ENCODE results near the gene MRPL20. TPM values are rescaled to one million over a fixed set of nuclear protein-coding genes. Genes with fewer than 3 reads are reported as not detected.

MRPL20 gene
- total and polyA plus RNA-seq, 9 of the 15 experiments (the other 6 are each of a cell fraction or from before 2014, with no cell fraction given), result 180 to 671 (median 229) TPM

DNA sequence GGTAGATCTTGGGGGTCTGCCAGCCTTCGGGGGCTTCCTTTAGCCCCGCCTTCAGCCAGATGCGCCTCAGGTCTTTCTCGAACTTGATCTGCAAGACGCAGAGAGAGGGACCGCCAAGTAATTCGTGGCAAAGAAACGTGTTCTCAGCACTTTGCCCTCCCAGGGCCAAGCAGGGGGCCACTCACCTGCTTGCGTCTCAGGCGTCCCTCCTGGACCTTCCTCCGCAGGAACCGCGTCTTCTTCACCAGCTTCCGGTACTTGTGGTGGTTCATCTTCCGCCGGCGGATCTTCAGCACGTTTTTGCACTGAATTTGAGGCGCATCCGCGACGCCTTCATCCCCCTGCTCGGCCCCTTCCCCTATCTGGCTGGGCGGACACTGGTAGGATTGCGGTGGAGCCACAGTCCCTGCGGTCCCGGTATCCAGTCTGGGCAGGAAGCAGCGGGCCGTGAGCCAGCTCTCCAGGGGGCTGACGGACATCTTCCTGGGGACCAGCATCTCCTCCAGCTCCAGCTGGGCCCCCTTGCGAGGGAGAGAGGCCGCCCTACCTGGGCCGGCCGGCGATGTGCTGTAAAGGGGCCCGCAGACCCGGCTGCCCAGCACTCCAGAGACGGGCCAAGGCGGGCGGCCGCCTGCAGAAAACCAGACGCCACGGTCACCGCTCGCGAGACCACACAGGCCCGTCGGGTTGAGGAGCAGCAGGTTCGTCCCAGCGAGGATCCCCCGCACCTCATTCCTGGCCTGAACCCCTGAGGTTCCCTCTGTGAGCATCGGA is 33.1 kb downstream of the MRPL20 start (continued):
- TF ChIP-seq, protein P1, sequence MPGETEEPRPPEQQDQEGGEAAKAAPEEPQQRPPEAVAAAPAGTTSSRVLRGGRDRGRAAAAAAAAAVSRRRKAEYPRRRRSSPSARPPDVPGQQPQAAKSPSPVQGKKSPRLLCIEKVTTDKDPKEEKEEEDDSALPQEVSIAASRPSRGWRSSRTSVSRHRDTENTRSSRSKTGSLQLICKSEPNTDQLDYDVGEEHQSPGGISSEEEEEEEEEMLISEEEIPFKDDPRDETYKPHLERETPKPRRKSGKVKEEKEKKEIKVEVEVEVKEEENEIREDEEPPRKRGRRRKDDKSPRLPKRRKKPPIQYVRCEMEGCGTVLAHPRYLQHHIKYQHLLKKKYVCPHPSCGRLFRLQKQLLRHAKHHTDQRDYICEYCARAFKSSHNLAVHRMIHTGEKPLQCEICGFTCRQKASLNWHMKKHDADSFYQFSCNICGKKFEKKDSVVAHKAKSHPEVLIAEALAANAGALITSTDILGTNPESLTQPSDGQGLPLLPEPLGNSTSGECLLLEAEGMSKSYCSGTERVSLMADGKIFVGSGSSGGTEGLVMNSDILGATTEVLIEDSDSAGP (CRISPR knock-in tag; IDR thresholded peaks at IDR 0.05), result no peak
- TF ChIP-seq POLR3A (IDR thresholded peaks at IDR 0.05; ENCODE audit: borderline replicate concordance, extremely low read depth, insufficient read depth, insufficient read length) (no peak), SREBF1 (IDR thresholded peaks at IDR 0.05; ENCODE audit: borderline replicate concordance, low read depth, low read length) (no peak), ZNF280A (IDR thresholded peaks at IDR 0.05; ENCODE audit: low read depth, partially characterized antibody) (no peak), TFAP4 (CRISPR knock-in tag; IDR thresholded peaks at IDR 0.05; ENCODE audit: borderline replicate concordance) (peak; percentile 30; the same call in 1 of the 2 replicates), MTF1 (CRISPR knock-in tag; IDR thresholded peaks at IDR 0.05; ENCODE audit: borderline replicate concordance) (no peak), ARNT (IDR thresholded peaks at IDR 0.05) (no peak), UBTF (IDR thresholded peaks at IDR 0.05; ENCODE audit: borderline replicate concordance in 1 of 2, low read depth in 2 of 2, low read length in 2 of 2) (no peak), KDM1A (IDR thresholded peaks at IDR 0.05) (no peak), GATAD2B (IDR thresholded peaks at IDR 0.05; ENCODE audit: borderline replicate concordance) (no peak), NR2F6 (CRISPR knock-in tag; IDR thresholded peaks at IDR 0.05) (no peak), ZNF146 (CRISPR knock-in tag; IDR thresholded peaks at IDR 0.05; ENCODE audit: unreplicated experiment) (no peak), ZNF354B (CRISPR knock-in tag; IDR thresholded peaks at IDR 0.05) (no peak), BCOR (IDR thresholded peaks at IDR 0.05) (no peak), STAT5B (CRISPR knock-in tag; IDR thresholded peaks at IDR 0.05) (no peak), CSDE1 (IDR thresholded peaks at IDR 0.05) (no peak), ZBTB1 (CRISPR knock-in tag; IDR thresholded peaks at IDR 0.05; ENCODE audit: borderline replicate concordance, low read depth) (no peak; the same call in none of the 2 replicates)
- TF ChIP-seq, protein P2, sequence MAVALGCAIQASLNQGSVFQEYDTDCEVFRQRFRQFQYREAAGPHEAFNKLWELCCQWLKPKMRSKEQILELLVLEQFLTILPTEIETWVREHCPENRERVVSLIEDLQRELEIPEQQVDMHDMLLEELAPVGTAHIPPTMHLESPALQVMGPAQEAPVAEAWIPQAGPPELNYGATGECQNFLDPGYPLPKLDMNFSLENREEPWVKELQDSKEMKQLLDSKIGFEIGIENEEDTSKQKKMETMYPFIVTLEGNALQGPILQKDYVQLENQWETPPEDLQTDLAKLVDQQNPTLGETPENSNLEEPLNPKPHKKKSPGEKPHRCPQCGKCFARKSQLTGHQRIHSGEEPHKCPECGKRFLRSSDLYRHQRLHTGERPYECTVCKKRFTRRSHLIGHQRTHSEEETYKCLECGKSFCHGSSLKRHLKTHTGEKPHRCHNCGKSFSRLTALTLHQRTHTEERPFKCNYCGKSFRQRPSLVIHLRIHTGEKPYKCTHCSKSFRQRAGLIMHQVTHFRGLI (CRISPR knock-in tag; IDR thresholded peaks at IDR 0.05), result no peak
